DND-41 (cell line): ENCODE results near the gene CRISPLD2.

Source experiments
- ATAC-seq: fragments of 200-7000 bp; cut with Tn5 transposase; 3 replicates; pipeline ENCODE4 v1.9.1; 2021; ENCODE audit warnings: low read depth; ENCODE audit not compliant: insufficient read depth
- DNase-seq: peaks from one replicate; pipeline ENCODE4 v3.0.0-alpha.2; 2020
- H2AFZ ChIP-seq: 2 replicates; pipeline ENCODE4 v1.6.0; 2012; ENCODE audit warnings: low read depth, low read length
- H3K27ac ChIP-seq: 2 replicates; pipeline ENCODE4 v1.5.1; 2012; ENCODE audit warnings: low read length, inconsistent platforms
- H3K27me3 ChIP-seq: fragments of 200-600 bp; sonication (generic); 2 replicates; pipeline ENCODE4 v1.6.0; 2012; ENCODE audit warnings: low read length, mild to moderate bottlenecking, inconsistent platforms; ENCODE audit not compliant: insufficient read depth, poor library complexity
- H3K36me3 ChIP-seq: 2 replicates; pipeline ENCODE4 v1.5.1; 2012; ENCODE audit warnings: low read length, inconsistent platforms; ENCODE audit not compliant: insufficient read depth
- H3K4me1 ChIP-seq: 2 replicates; pipeline ENCODE4 v1.5.1; 2012; ENCODE audit warnings: mild to moderate bottlenecking, low read length; ENCODE audit not compliant: insufficient read depth
- H3K4me2 ChIP-seq: 2 replicates; pipeline ENCODE4 v1.6.0; 2012; ENCODE audit warnings: mild to moderate bottlenecking, moderate library complexity, low read length, inconsistent platforms; ENCODE audit not compliant: insufficient read depth
- H3K4me3 ChIP-seq, 2 experiments: fragments of 200-600 bp in 1 of 2; shearing (Covaris generic) in 1 of 2; 2 replicates each; pipeline ENCODE4 v1.5.1; 2012 to 2016; ENCODE audit warnings: inconsistent platforms in 2 of 2, low read length in 2 of 2, mild to moderate bottlenecking in 2 of 2, low read depth in 1 of 2, moderate library complexity in 1 of 2
- H3K79me2 ChIP-seq: 2 replicates; pipeline ENCODE4 v1.6.0; 2012; ENCODE audit warnings: low read length, inconsistent platforms; ENCODE audit not compliant: insufficient read depth
- H3K9ac ChIP-seq: 2 replicates; pipeline ENCODE4 v1.6.0; 2012; ENCODE audit warnings: low read depth, mild to moderate bottlenecking, inconsistent platforms, low read length, moderate library complexity
- H3K9me3 ChIP-seq: 2 replicates; pipeline ENCODE4 v1.5.1; 2012; ENCODE audit warnings: low read length, moderate library complexity, mild to moderate bottlenecking, inconsistent platforms; ENCODE audit not compliant: insufficient read depth, severe bottlenecking
- H4K20me1 ChIP-seq: 2 replicates; pipeline ENCODE4 v1.6.0; 2012; ENCODE audit warnings: low read length; ENCODE audit not compliant: insufficient read depth
- CTCF ChIP-seq: IDR thresholded peaks from 2 replicates; pipeline ENCODE4 v1.5.1; 2012; ENCODE audit warnings: borderline replicate concordance, low read length, moderate library complexity, mild to moderate bottlenecking; ENCODE audit not compliant: poor library complexity, severe bottlenecking; ENCODE audit errors: extremely low read depth
- EZH2 ChIP-seq: IDR thresholded peaks from 3 replicates; pipeline ENCODE4 v1.6.1; 2012; ENCODE audit warnings: borderline replicate concordance, low read depth, mild to moderate bottlenecking, moderate library complexity, low read length, inconsistent platforms; ENCODE audit not compliant: severe bottlenecking

CRISPLD2 gene

GRCh38 chr16:84833144-84833500 is 13.3 kb downstream of the CRISPLD2 start:
- Histone ChIP-seq H3K27ac (no peak overlapping the region), H3K79me2 (no peaks in the 10 kb centered on the region), H4K20me1 (0 out of 2 replicates have a peak, but pooled peaks cover 3% of the 10 kb centered on the region), H3K27me3 (peaks cover 15% of the 10 kb centered on the region), H3K36me3 (no peaks in the 10 kb centered on the region), H3K9ac (no peak overlapping the region), H3K4me1 (no peaks in the 10 kb centered on the region), H3K9me3 (no peaks in the 10 kb centered on the region), H3K4me3 (no peak overlapping the region), H2AFZ (no peak overlapping the region), H3K4me2 (no peak overlapping the region)
- ATAC-seq (no peak), DNase-seq (no peak)
- TF ChIP-seq CTCF = no peak

DNA sequence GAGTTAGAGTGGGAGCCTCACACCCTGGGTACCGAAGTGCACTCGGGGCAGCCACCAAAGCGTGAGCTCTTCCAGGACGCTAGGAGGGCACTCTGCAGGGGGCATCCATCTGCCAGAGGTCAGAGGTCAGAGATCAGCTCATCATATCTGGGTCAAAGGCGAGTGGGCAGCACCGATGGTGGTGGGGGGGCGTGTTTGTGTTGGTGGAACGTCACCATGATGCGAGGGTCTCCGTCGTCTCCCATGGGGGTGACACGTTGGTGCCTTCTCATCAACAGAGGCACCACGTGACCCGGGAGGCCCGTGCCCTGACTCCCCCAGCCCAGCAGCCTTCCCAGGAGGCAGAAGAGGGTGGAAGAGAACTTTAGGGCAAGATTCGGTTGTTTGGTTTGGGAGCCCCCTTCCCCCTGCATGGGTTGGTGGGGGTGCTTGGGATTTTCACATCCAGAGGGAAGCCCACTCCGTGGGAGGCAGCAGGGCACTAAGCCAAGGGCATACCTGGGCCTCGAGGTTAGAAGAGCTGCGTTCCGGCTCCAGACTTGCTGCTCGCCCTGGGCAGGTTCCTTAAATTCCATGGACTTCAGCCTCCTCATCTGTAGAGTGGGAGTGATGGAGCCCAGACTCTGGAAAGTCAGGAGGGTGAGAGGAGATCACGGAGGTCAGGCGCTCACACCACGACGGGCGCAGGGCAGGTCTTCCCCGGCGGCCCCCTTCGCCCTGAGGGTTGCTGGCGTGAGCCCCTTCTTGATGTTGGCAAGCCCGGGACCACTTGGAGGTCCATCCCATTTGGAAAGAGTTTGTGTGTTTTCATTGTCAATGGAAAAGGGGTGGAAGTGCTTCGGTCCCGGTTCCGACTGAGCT is 14.0 kb downstream of the CRISPLD2 start:
- Histone ChIP-seq H3K4me1 (no peaks in the 10 kb centered on the region), H3K4me2 (no peak overlapping the region), H3K79me2 (no peaks in the 10 kb centered on the region), H3K27ac (no peak overlapping the region), H3K27me3 (peaks cover 15% of the 10 kb centered on the region), H3K9ac (no peak overlapping the region), H4K20me1 (0 out of 2 replicates have a peak, but pooled peaks cover 3% of the 10 kb centered on the region), H3K36me3 (no peaks in the 10 kb centered on the region), H3K9me3 (no peaks in the 10 kb centered on the region), H3K4me3 (no peak overlapping the region), H2AFZ (no peak overlapping the region)
- TF ChIP-seq CTCF (no peak), EZH2 (no peak)
- ATAC-seq = no peak
- no peak for DNase-seq

DNA sequence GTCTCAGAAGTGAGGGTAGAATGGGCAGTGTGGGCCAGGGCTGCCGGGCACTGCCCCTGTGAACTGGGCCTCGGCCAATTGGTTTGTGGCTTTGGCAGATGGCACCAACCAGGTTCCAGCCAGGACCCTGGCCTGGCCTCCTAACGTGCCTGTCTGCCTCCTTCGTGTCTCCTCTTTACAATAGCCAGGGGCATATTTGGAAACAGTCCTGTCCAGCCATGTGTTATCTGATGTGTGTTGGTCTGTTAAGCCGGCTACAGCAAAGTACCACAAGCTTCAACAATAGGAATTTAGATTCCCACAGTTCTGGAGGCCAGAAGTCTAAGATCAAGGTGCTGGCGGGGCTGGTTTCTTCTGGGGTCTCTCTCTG is 14.6 kb downstream of the CRISPLD2 start:
- Histone ChIP-seq H3K36me3 (no peaks in the 10 kb centered on the region), H3K9ac (no peak overlapping the region), H3K9me3 (no peaks in the 10 kb centered on the region), H3K4me3 (no peak overlapping the region), H3K4me1 (no peaks in the 10 kb centered on the region), H2AFZ (no peak overlapping the region), H3K4me2 (no peak overlapping the region), H4K20me1 (peaks cover 6% of the 10 kb centered on the region; the same call in 1 of the 2 replicates), H3K27me3 (peaks cover 10% of the 10 kb centered on the region), H3K27ac (no peak overlapping the region), H3K79me2 (no peaks in the 10 kb centered on the region)
- TF ChIP-seq EZH2 (no peak), CTCF (no peak)
- ATAC-seq (no peak), DNase-seq (no peak)
